T1000 (cell line): ENCODE measurements around the gene SLC38A9.
"Not testable (repeated sequence)": the region's sequence is repeated elsewhere in the genome, so short reads cannot be mapped to it uniquely, and the experiment has no call there.

Source experiments
- DNase-seq: peaks from one replicate; lab custom pipeline; 2025; ENCODE audit warnings: mixed read lengths; lab: John Stamatoyannopoulos, UW

SLC38A9 gene

GRCh38 chr5:55609413-55609812, 102.7 kb downstream of the SLC38A9 start:
- no peak for DNase-seq

- DNase-seq: no peak
Observed at GRCh38 chr5:55608595-55609349, 103.4 kb downstream of the SLC38A9 start.

DNA sequence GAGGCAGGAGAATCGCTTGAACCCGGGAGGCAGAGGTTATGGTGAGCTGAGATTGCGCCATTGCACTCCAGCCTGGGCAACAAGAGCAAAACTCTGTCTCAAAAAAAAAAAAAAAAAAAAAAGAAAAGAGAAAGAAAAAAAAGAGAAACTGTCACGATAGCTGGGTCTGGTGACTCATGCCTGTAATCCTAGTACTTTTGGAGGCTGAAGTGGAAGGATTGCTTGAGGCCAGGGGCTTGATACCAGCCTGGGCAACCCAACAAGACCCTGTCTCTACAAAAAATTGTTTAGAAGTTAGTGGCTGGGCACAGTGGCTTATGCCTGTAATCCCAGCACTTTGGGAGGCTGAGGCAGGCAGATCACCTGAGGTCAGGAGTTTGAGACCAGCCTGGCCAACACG, 104.8 kb downstream of the SLC38A9 start:
- not testable (repeated sequence) for DNase-seq

- DNase-seq: no peak
Observed at GRCh38 chr5:55604611-55605067, 107.5 kb downstream of the SLC38A9 start.

DNA sequence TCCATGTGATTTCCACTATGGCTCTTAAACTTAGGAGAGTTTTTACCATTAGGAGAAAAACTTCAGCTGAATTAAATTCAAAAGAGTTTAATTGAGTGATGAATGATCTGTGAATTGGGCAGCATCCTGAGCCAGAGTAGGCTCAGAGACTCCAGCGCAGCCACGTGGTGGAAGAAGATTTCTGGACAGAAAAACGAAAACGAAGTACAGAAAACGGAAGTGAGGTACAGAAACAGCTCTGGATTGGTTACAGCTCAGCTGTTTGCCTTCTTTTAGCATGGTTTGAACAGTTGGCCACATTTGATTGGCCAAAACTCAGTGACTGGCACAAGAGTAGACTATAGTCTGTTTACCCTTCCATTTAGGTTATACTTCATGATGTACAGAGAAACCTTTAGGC, 108.2 kb downstream of the SLC38A9 start:
- DNase-seq: no peak

GRCh38 chr5:55601628-55602027, 110.5 kb downstream of the SLC38A9 start:
- DNase-seq: no peak

DNA sequence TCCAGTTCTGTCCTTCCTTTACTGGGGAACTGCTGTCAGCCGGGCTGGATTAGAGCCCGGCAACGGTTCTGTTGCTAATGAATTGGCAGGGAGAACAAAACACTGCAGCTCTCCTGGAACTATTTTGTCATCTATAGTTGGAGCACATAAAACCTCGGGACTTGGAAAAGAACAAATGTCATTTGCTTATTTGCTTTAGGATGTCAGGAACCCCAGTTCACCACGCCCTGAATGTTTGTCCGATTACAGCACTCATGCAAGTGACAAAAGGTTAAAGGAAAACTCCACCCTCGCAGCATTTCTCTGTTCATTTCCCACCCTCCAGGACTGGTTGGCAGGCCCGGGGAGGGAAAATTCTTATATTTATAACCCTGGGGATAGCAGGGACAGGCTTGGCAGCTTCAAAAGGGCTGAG, 110.9 kb downstream of the SLC38A9 start:
- peak; percentile 37 for DNase-seq

DNA sequence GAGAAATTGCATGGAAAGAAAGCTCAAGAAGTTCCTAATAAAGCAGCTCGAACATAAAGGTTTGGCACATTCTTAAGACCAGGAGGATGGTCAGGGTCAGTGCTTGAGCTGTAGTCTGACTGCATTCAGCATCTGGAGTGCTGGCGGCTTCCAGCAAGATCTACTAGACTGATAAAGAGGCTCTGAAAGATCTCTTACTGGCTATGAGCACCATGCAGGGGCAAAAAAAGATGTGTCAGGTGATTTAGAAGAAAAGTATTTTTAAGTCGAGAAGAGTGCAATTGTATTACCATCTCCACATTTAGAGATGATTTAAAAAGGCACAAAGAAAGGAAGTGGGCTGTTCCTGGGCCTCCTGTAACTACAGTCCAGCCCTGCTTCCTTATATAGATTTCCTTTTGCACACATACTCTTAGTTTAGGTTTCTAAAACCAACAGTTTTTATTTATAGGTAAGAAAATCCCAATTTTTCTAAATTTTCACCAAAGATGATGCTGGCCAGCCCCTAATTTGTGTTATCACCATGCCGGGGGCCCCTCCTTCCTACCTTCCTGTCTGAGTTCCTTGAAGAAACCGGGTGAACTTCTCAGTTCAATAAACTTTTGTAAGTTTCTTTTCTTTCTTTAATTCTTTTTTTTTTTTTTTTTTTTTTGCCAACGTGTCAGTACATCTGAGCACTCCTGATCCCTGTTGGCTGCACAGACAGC, 111.5 kb downstream of the SLC38A9 start:
- DNase-seq: no peak

GRCh38 chr5:55600086-55600485, 112.0 kb downstream of the SLC38A9 start:
- DNase-seq: no peak

GRCh38 chr5:55599148-55600050, 112.7 kb downstream of the SLC38A9 start:
- DNase-seq: no peak

- no peak for DNase-seq
Observed at GRCh38 chr5:55597014-55597981, 114.8 kb downstream of the SLC38A9 start.

DNA sequence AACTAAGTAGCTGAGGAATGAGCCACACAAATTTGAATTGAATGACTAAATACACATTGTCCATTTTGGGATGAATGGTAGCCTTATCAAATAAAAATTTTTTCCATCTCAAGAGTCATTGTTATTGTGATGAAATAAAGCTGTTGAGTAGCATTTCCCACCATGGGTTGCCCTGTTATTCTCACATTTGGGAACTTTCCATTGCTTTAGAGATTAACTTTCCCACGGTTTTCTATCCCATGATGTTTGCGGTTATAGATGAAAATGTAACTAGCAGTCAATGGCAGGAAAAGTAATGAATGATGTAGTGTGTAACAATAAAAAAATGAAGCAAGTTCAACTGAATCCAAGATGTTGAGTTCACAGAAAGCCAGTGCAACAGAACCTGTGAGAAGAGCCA, 117.5 kb downstream of the SLC38A9 start:
- no peak for DNase-seq

GRCh38 chr5:55593115-55593472, 119.0 kb downstream of the SLC38A9 start:
- DNase-seq: no peak

DNA sequence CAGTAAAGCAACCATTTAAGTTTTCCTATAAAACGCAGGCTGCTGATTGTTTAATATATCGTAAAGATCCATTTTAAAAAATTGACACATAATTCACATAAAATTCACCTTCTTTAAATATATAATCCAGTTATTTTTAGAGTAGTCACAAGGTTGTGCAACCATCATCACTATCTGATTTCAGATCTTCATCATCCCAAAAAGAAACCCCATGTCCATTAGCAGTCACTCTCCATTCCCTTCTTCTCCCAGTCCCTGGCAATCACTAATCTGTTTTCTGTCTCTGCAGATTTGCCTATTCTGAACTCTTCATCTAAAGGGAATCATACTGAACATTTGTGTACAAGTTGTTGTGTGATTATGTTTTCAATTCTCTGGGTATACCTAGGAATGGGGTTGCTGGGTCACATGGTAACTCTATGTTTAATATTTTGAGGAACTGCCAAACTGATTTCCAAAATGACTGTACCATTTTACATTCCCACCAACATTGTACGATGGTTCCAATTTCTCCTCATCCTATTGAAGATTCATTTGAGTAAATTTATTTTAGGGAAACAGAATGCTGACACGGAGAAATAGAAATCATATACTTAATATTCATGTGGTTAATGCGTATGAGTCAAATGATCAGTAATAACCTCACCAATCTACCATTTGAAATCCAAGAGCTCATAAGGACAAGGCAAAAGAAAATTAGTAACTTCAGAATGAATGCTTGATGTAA, 119.6 kb downstream of the SLC38A9 start:
- no peak for DNase-seq

GRCh38 chr5:55591686-55592085, 120.4 kb downstream of the SLC38A9 start:
- DNase-seq: no peak

GRCh38 chr5:55585206-55585610, 126.9 kb downstream of the SLC38A9 start:
- no peak for DNase-seq

GRCh38 chr5:55584398-55585205, 127.5 kb downstream of the SLC38A9 start:
- DNase-seq: no peak

GRCh38 chr5:55583578-55583977, 128.5 kb downstream of the SLC38A9 start:
- no peak for DNase-seq

- no peak for DNase-seq
Observed at GRCh38 chr5:55582256-55582655, 129.9 kb downstream of the SLC38A9 start.

- no peak for DNase-seq
Observed at GRCh38 chr5:55580042-55580441, 132.1 kb downstream of the SLC38A9 start.
